Measurements from ENCODE around the gene BANF2. TPM values are rescaled to one million over a fixed set of nuclear protein-coding genes. Genes with fewer than 3 reads are reported as not detected.
A peak's percentile ranks its signal among the peaks of the same experiment; 100 is the strongest.

Gene BANF2
- total and polyA plus RNA-seq, 2 of the 13 experiments (the other 11 are each of a cell fraction or from before 2014, with no cell fraction given), result 0.35 TPM; not detected in 1

GRCh38 chr20:17681726-17682102, 18.1 kb upstream of the BANF2 start (continued):
- TF ChIP-seq GABPA (IDR thresholded peaks at IDR 0.05; ENCODE audit: low read depth, low read length) (no peak), GABPA (CRISPR knock-in tag; IDR thresholded peaks at IDR 0.05; ENCODE audit: low read depth) (no peak), TOPORS (CRISPR knock-in tag; IDR thresholded peaks at IDR 0.05) (peak; percentile 74; the same call in 1 of the 2 replicates), ZNF576 (CRISPR knock-in tag; IDR thresholded peaks at IDR 0.05) (no peak), ZNF841 (CRISPR knock-in tag; IDR thresholded peaks at IDR 0.05; ENCODE audit: borderline replicate concordance) (no peak), CENPX (CRISPR knock-in tag; IDR thresholded peaks at IDR 0.05) (no peak), RBFOX2 (IDR thresholded peaks at IDR 0.05; ENCODE audit: low read depth, low read length) (peak; percentile 81; the same call in 1 of the 2 replicates), ZNF564 (CRISPR knock-in tag; IDR thresholded peaks at IDR 0.05) (no peak), NR2F6 (IDR thresholded peaks at IDR 0.05) (no peak), NR2F6 (CRISPR knock-in tag; IDR thresholded peaks at IDR 0.05) (no peak), ZNF331 (CRISPR knock-in tag; IDR thresholded peaks at IDR 0.05) (no peak), PRMT3 (CRISPR knock-in tag; IDR thresholded peaks at IDR 0.05; ENCODE audit: borderline replicate concordance, low read depth) (0 out of 2 replicates have a peak, but pooled peaks have one; percentile 32), CHD4 (IDR thresholded peaks at IDR 0.05; ENCODE audit: borderline replicate concordance, low read length) (no peak), TBX3 (IDR thresholded peaks at IDR 0.05; ENCODE audit: borderline replicate concordance) (no peak), ERF (CRISPR knock-in tag; IDR thresholded peaks at IDR 0.05) (no peak), AGO2 (optimal IDR thresholded peaks at IDR 0.05; ENCODE audit: low read depth, low read length) (peak; percentile 35), ZNF558 (CRISPR knock-in tag; IDR thresholded peaks at IDR 0.05; ENCODE audit: borderline replicate concordance) (peak; percentile 14; the same call in 1 of the 2 replicates), ZNF770 (CRISPR knock-in tag; IDR thresholded peaks at IDR 0.05) (0 out of 2 replicates have a peak, but pooled peaks have one; percentile 3), HINFP (CRISPR knock-in tag; IDR thresholded peaks at IDR 0.05; ENCODE audit: low read depth) (no peak), ZNF451 (CRISPR knock-in tag; IDR thresholded peaks at IDR 0.05) (0 out of 2 replicates have a peak, but pooled peaks have one; percentile 18), AGO1 (IDR thresholded peaks at IDR 0.05; ENCODE audit: low read depth, low read length, poor library complexity, severe bottlenecking) (no peak), ZNF720 (CRISPR knock-in tag; IDR thresholded peaks at IDR 0.05) (no peak), MTF1 (CRISPR knock-in tag; IDR thresholded peaks at IDR 0.05) (peak; percentile 61; the same call in 1 of the 2 replicates), ZBTB8A (CRISPR knock-in tag; IDR thresholded peaks at IDR 0.05; ENCODE audit: borderline replicate concordance, low read depth) (no peak)

All from HepG2 (cell line).